Ovary (tissue), 9 donors: Measurements from ENCODE around the gene BARD1. TPM values are rescaled to one million over a fixed set of nuclear protein-coding genes. Genes with fewer than 3 reads are reported as not detected.

ENCODE experiments used
- DNase-seq, 5 donors: peaks; one replicate each; pipeline ENCODE4 v3.0.0-alpha.2; 2019 to 2020
- H3K27ac ChIP-seq, 2 donors: fragments of 200-600 bp; one replicate each; pipeline versions ENCODE4 v1.5.1 to v1.8.0; 2019 to 2022
- H3K27me3 ChIP-seq: fragments of 200-600 bp; one replicate; pipeline ENCODE4 v1.8.0; 2022
- H3K36me3 ChIP-seq: fragments of 200-600 bp; sonication (generic); one replicate; pipeline ENCODE4 v1.5.1; 2019
- H3K4me1 ChIP-seq: one replicate; pipeline ENCODE4 v1.8.1; 2013; ENCODE audit warnings: mild to moderate bottlenecking, moderate library complexity; ENCODE audit not compliant: insufficient read depth
- H3K4me3 ChIP-seq: fragments of 200-600 bp; sonication (generic); one replicate; pipeline ENCODE4 v1.5.1; 2017
- H3K9me3 ChIP-seq, 2 donors: fragments of 200-600 bp in 1 of 2; sonication (generic) in 1 of 2; one replicate each; pipeline versions ENCODE4 v1.5.1 to v1.8.1; 2013 to 2019; ENCODE audit warnings: mild to moderate bottlenecking in 1 of 2, moderate library complexity in 1 of 2
- CTCF ChIP-seq, 3 donors: fragments of 450-650 bp in 2 of 3; fragments of 200-600 bp in 1 of 3; IDR thresholded peaks; one replicate each; pipeline versions ENCODE4 v1.5.1 to v1.8.0; 2016 to 2022; ENCODE audit warnings: antibody characterized with exemption in 3 of 3, mild to moderate bottlenecking in 1 of 3
- EP300 ChIP-seq: sonication (generic); formaldehyde crosslinking; IDR thresholded peaks from one replicate; pipeline ENCODE4 v1.6.1; 2017; ENCODE audit warnings: antibody characterized with exemption
- POLR2A ChIP-seq: fragments of 450-650 bp; IDR thresholded peaks from one replicate; pipeline ENCODE4 v1.6.1; 2017; ENCODE audit warnings: antibody characterized with exemption, mild to moderate bottlenecking, moderate library complexity
- WGBS, 3 donors: extraction: QIAGEN DNeasy Blood & Tissue Kit in 1 of 3; methylation state at CpG; one replicate each; pipeline versions ENCODE4 v1.1.5 to v1.1.7; 2013 to 2017; 5-methylcytosine and 5-hydroxymethylcytosine counted together
- intact Hi-C, 4 donors: fragments of 100-400 bp; cut with DNase I; formaldehyde crosslinking; loops; one replicate each; pipeline versions ENCODE4 v1.11.0 to v1.15.1; 2022 to 2023
- polyA plus RNA-seq, 2 donors: library from polyadenylated mRNA; stranded (reverse); fragments of 200-250 nt in 1 of 2; fragments of 350-450 nt in 1 of 2; fragmentation: Illumina TruSeq in 1 of 2; extraction: RNeasy Lipid Tissue Mini Kit (QIAGEN cat#74804) in 1 of 2; gene quantifications; one replicate each; pipeline ENCODE4 v1.2.3, GENCODE V29; 2013 to 2014
- total RNA-seq, 7 donors: library from RNA; depleted of rRNA in 2 of 7; stranded (reverse); fragments of >200 nt in 2 of 7; fragmentation: NEBNext Ultra II Directional in 3 of 7; extraction: Animal tissue kit (Norgen Biotek cat#: 25700) in 3 of 7; gene quantifications; one replicate each; pipeline versions ENCODE4 v1.1.0 to v1.2.4, GENCODE V29; 2016 to 2023
- donor health status: DM: no; HTN: no; CAD: no; lungs with moderate emphysema.
- donor health status: DM: no; HTN: no; CAD: no.
- donor health status: Bipolar disorder and iron deficiency.
- donor health status: DM: yes; HTN: yes; CAD: no.
- donor health status: DM: no; HTN: no; CAD: no.
- donor health status: DM: yes; HTN: yes; CAD: no.

The BARD1 gene
- total and polyA plus RNA-seq, 9 donors, result 2.4 to 30.4 (median 11.0) TPM

- H3K4me3 ChIP-seq, result no peak overlapping the region
- DNase-seq, result no peak
- 75 to 86% (median 84%) methylated on average over 2 of the region's 2 CpGs for WGBS, 3 donors
Measured at GRCh38 chr2:214781226-214781625, 28.3 kb downstream of the BARD1 start.

GRCh38 chr2:214775971-214776370 is 33.5 kb downstream of the BARD1 start:
- TF ChIP-seq POLR2A (no peak), EP300 (no peak), CTCF (IDR thresholded peaks at IDR 0.05) (no peak)
- H3K36me3 ChIP-seq, result no peaks in the 10 kb centered on the region

More at GRCh38 chr2:214781226-214781625, 28.3 kb downstream of the BARD1 start:
- intact Hi-C loops, result no loop called here
- Histone ChIP-seq H3K36me3 (no peaks in the 10 kb centered on the region), H3K9me3 (no peaks in the 10 kb centered on the region), H3K27ac (no peak overlapping the region), H3K4me1 (no peaks in the 10 kb centered on the region), H3K27me3 (no peaks in the 10 kb centered on the region)
- no peak for TF ChIP-seq POLR2A
- TF ChIP-seq EP300, result no peak
- TF ChIP-seq CTCF (IDR thresholded peaks at IDR 0.05), result no peak

GRCh38 chr2:214774108-214774507 is 35.4 kb downstream of the BARD1 start:
- no peak for DNase-seq
- TF ChIP-seq CTCF (IDR thresholded peaks at IDR 0.05) (no peak), POLR2A (no peak), EP300 (no peak)
- Histone ChIP-seq H3K4me3 (no peak overlapping the region), H3K4me1 (no peaks in the 10 kb centered on the region), H3K9me3 (no peaks in the 10 kb centered on the region), H3K27me3 (no peaks in the 10 kb centered on the region), H3K27ac (no peak overlapping the region), H3K36me3 (no peaks in the 10 kb centered on the region)
- intact Hi-C loops, result no loop called here

More at GRCh38 chr2:214775971-214776370, 33.5 kb downstream of the BARD1 start:
- Histone ChIP-seq H3K4me1 (no peaks in the 10 kb centered on the region), H3K27ac (no peak overlapping the region), H3K9me3 (no peaks in the 10 kb centered on the region), H3K27me3 (no peaks in the 10 kb centered on the region), H3K4me3 (no peak overlapping the region)
- intact Hi-C loops, result no loop called here
- DNase-seq, result no peak

- no peaks in the 10 kb centered on the region for H3K9me3 ChIP-seq
- TF ChIP-seq CTCF (IDR thresholded peaks at IDR 0.05), result no peak
- TF ChIP-seq EP300, result no peak
- TF ChIP-seq POLR2A, result no peak
- no peak overlapping the region for H3K27ac ChIP-seq
- WGBS, 3 donors, result 39 to 56% (median 48%) methylated on average over 3 of the region's 3 CpGs
- H3K27me3 ChIP-seq, result no peaks in the 10 kb centered on the region
- H3K4me3 ChIP-seq, result no peak overlapping the region
- no peaks in the 10 kb centered on the region for H3K4me1 ChIP-seq
- H3K36me3 ChIP-seq, result no peaks in the 10 kb centered on the region
- no peak for DNase-seq
- intact Hi-C loops, result no loop called here
Measured at GRCh38 chr2:214772443-214773015, 37.0 kb downstream of the BARD1 start.
